COLO668 (cell line): Measurements from ENCODE around the gene BCAR3.

ENCODE experiments used
- DNase-seq: peaks from one replicate; lab custom pipeline; 2025; ENCODE audit not compliant: unreplicated experiment; lab: John Stamatoyannopoulos, UW

Gene BCAR3

DNA sequence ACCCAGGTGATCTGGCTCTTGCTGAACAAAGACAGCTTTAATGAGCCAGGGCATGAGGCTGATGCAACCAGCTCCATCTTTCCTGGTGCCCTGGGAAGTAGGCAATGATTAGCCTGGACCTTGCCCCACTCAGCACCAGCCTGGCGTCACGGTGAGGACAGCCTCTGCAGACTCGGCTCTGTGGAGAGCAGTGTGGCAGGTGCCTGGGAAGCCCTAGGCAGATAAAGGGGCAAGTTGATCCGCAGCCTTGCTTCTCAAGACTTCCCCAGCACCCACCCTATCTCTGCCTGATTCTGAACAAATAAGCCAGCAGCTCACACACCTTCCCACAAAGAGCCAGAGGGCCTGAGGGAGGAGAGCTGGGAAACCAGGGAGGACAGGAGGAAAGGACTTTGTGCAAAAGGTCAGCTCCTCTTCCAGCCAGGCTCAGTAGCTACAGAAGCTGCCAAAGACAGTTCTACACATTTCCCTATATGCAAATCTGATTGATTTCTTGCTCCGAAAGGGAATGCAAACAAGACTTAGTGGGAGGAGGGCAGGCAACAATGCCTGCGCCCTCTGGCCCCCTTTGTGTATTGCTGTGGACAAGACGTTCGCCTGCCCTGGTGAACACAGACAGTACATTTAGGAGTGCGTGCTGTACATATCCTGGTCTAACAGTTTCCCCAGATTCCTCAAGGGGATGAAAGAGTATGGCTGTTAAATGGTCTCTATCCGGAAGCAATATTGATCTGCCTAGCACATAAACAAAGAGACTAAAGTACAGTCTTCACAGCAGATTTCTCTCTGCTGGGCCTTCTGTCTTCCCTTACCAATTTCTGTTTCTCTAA lies 63.8 kb downstream of the BCAR3 start:
- DNase-seq: peak; percentile 85

DNA sequence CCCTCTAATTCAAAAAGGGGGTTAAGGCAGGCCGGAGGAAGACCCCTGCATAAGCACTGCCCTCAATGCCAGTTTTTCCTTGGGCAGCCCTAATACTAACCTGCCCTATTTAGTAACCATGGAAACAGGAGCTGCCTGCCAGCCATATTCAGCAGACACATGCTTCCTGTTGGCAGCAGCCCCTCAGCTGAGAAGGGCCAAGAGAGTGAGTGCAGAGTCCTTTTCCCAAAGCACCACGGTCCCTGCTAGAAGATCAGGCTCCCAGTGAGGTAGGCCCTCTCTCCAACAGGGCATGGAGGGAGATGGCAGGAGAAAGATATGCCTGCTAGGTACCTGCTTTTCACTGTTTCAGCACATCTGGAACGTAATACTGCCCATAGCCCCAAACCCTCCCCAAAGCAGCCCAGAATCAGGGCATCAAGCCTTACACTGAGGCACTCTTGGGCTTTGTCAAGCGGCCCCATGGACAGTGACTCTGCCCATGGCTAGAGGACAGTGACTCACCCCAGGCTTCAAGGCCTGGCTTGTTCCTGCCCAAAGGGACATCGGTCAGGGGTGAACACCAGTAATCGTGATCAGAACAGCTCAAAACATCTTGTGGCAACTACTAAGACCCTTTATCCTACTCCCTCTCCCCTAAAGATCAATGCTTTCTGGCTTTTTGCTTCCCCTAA lies 64.5 kb downstream of the BCAR3 start:
- peak; percentile 54 for DNase-seq

DNA sequence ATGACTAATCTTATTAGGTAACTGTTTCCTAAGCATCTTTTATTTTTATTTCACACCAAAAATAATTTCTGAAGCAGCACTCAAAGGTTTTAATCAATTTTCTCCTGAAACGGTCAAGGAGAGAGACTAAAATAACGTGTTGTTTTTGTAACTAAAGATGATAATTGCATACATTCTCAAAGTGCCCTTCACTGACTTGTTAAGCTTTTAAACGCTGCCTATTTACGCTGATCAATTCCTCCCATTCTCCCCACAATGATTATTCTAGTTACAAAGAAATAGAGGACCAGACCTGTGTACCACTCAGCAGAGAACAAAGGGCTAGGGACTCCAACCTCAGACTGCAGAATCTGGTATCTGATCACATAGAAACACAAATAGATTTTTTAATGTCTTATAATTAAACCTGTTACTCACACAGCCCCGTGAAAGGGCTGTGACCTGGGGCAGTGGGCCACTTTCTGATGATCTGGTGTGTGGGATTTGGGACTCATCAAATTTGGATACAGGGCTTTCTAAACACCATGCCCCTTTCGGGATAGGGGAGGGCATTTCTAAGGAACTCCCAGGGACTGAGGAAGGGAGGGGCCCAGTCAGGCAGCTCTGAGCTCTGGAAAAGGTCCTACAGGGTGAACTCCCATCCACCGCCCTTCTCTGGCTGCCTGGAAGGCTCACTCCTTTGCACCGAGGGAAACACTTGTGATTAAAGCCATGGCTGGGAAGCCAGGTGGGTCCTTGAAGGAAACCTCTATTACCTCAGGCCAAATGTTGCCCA lies 65.2 kb downstream of the BCAR3 start:
- no peak for DNase-seq

DNA sequence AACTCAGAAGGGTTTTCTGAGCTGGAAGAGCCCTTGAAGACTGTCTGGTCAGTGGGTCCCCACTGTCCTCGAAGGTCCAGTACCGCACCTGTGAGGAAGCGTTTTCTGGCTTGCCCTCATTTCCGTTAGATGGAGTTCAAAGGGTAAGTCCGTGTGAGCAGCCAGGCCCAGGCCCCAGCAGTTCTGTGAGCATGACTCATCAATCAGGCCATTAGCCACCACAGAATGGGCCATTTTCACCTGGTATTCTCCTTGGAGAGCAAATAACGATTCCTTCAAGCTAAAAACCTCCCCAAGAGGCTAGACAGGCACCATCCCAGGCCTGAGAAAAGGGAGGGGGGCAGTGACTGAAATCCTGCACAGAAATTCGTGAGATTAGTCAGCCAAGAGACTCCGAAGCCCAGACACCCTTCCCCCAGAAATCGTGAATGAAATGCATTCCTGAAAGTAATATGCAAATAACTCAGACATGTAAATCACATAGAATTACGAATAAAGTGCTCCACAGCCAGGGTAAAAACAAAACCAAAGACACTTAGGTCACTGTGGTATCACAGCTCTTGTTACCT lies 66.0 kb downstream of the BCAR3 start:
- DNase-seq: peak; percentile 23

DNA sequence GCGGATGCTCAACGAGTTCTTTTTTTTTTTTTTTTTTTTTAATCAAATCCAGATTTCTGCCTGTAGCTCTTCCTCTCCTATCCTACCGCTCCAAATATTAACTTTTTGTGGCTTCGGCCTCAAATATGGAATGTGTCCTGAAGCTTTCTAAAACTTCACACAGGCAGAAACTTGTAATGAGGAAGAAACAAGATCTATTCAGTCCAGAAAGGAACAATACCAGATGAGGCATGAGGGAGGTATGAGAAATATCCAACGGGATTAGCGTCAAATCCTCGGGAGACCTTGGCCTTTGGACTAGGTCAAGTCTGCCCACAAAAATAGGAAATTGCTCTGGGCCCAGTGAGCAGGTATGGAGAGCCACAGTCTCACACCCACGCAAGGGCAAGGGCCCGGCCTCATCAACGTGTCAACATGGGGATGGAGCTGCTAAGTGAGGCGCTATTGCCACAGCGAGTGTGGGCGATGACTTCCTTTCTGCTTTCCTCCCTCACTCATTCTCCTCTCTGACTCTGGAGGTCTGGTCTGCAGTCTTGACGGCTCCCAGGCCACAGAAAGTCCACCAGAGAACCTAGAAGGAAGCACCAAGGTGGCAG lies 66.6 kb downstream of the BCAR3 start:
- DNase-seq: no peak

DNA sequence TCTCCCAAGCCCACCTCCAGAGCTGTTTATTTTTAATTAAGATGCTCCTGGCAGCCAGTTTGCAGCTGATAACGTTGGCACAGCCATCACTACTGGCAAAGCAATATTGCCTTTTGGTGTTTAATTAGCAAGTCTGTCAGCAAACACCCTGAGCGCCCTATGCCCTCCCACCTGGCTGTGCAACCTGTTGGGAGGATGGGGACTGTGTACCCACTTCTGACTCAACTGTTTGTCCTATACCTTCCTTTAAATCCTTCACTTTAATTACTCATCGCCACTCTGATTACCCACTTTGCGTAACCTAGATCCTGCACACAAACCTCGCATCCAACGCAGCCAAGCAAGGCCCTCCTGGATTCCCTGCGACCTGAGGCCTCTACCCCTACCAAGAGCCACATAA lies 67.1 kb downstream of the BCAR3 start:
- peak; percentile 78 for DNase-seq

DNA sequence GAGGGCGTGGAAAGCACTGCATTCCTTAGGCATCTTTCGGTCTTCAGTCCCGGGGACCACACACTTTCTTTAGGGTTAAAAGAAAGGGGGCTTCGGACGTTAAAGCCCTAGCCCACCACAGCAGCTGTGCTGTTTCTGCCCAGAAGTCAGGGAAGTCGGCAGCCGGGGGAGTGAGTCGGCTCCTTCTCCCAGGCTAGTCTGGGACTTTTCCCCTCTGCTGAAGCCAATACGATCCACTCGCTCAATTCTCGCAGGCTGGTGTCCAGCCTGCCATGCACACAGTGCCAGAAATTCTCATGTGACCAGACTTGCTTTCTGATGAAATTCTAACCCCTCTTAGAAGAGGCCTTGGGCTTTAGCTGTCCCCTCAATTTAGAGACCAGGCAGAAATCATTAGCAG lies 67.7 kb downstream of the BCAR3 start:
- peak; percentile 47 for DNase-seq

DNA sequence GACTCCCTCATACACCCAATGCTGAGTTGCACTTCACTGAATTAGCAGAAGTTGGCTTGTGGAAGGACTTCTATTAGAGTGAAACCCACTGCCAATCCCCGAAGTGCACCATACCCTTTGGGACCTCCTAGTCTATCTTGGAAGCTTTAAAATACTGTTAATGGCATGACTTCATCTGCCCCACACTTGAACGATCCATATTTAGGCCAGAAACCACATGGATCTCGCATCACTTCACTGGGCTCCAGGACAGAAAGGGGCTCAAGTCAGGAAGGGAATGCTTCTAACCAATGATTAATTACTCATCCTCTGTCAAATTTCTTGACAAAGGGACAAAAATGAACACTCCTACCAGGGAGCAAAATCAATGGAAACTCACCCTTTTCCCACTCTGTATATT lies 69.1 kb downstream of the BCAR3 start:
- DNase-seq: no peak

DNA sequence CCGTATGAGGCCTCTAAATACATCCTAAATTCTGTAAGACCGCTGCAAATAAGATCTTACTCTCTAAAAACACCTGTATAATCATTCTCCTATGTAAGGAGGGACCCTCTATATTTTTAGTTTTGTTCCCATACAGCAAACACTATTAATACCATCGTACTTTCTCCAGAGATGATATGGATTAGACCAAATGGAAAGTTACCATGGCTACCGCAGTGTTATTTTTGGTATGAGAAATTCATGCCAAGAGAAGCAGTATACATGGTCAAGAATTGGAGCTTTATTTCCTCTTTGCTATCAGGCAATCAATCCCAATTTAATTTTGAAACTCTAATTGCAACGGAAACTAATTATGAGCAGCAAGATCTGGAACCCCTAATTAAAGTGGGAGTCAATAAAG lies 70.0 kb downstream of the BCAR3 start:
- DNase-seq: no peak

DNA sequence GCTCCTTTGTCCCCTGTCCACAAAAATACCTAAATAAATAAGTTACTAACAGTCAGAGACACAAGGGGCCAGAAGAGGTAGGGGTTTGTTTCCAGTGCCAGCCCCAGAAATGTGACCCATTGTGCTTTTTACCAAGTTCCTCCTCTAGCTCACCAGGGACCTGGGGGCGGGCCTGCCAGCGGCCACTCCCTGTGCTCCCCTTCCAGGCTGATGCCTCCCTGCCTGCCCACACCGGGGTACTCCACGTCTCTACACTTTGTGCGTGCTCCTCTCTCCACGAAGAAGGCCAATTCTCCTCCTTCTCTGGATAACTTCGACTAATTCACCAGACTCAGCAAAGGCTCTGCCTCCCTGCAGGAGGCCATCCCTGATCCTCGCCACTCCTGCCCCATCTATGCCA lies 72.1 kb downstream of the BCAR3 start:
- DNase-seq: no peak

DNA sequence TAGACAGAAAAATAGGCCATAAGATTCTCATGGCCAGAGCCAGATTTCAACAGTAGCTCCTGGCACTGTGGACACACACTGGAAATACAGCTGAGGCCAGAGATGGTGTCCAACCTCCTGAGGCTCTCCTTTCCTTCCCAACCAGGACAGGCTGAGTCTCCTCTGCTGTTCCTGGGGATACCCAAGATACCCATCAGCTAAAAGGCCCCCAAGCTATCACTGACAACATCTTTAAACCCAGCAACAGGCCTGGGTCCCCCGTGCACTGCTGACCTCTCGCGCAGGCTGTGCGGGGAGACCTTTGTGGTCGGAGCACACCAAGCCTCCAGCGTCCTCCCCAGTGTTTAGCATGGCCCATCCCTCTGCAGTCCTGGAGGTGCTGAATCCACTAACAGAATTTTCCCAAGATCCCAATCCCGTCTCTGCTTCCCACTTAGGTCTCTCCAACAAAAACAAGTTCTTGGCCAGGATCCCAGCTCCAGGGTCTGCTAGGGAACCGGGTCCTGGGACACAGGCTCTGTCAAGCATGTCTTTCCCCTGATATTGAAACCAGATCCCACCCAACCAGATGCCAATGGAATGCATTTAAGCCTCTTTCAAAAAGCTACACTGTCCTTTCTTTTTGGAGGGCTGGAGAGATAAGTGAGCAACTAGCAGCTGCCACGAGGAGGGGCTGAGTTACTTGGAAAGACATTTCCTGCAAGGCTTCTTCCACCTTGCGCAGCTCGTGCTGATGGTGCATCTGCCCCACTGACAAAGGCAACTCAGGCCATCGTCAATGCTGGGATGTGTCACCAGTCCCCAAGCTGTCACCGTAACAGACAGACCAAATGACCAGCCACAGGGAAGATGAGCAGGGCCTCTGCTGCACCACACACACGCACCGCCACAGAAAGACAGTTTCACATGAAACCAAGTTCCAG lies 73.2 kb downstream of the BCAR3 start:
- DNase-seq: no peak

DNA sequence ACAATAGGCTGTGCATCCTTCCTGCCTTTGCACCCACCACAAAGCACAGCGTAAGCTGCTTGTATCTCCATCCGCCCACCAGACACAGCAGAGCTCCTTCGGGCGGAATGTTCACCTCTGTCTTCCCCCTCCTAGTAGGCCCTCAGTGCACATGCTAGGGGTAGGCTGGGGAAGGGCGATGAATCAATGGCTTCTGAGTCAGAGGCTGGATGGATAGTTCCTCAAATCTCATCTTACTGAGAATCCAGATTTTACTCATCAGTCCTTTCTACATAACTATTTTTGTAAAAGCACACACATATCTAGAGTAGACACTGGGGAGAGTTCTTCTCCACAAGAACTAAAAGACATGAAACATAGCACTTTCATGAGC lies 73.8 kb downstream of the BCAR3 start:
- DNase-seq: no peak

DNA sequence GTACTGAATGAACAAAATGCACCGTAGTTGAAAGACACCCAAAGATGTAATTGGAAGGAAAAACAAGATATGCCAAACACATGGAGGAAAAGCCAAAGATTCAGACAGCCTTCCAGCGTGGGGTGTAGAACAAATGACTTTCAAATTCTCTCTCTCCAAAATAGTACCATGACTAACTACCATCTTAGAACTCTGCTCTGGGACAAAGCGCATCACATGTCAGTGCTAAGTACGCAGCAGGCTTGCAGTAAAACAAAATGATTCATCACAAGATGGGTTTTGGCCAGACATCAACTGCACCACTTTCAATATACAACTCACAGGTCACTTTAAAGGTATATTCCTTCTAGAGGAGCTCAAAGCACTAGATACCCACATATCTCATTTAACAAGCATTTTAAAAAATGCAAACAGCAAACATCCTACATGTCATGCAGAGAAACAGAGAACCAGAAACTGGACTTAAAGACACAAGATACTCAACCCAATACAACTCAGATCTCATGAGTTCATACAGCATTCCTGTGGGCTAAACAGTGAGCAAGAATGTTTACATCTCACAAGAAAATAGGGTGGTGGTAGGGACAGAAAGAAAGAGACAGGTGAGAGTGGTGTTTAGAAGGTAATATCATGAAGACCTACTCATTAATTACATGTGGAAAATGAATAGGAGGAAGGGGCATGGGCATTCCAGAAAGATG lies 75.7 kb downstream of the BCAR3 start:
- DNase-seq: no peak

DNA sequence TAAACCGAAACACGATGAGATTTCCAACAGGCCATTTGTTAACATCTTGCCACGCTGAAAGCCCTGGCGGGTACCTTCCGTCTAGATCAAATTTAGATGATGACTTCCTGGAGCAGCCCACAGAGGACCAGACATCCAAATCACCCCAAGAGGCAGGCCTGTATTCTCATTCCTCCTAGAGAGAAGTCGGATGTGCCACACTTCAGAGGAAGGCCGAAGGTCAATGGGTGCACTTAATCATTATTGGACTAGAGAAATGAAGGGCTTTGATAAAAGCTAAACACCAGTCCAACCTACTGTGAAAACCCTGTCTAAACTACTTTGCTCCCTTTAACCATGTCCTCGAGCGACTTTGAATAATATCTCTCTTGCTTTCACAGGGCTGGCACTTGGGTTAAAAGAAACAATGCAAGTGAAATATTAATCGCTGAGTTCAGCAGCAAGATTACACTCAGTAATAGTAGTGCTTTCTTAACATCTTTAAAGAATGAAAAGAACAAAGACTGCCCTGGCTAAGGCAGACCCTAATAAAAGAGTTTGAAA lies 76.5 kb downstream of the BCAR3 start:
- no peak for DNase-seq

DNA sequence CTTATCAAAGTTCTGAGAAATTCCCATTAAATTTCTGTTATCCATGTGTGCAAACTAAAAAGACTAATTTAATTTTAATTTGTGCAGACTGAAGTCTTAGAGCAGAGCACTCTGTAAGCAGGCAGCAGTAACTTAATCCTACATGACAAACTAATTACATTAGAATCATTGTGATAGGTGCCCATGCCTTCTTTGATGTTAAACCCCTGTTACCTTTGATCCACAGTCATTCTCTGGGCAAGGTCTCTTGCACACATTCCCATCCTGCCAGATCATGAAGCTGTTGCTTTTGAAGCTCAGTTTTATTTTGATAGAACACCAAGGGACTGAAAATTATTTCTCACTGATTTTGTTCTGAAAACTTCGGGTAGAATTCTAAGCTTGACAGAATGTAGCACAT lies 77.2 kb downstream of the BCAR3 start:
- no peak for DNase-seq

DNA sequence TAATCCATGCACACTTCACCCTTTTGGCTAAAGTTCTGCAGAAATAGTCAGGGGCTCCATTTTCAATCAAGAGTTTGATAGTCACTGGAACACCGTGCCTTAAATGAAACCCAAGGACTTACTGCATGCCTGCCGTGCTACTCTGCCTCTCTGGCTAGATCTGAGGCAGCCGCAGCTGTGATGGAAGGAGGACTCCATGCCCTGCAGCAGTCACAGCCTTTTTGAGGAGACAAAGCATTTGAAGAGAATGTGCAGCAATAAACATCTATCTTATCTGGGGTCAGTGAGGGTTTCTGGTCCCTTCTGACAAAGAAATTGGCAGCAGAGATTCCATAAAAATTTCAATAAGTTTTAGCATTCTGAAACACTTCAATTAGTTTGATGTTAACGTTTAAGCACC lies 78.0 kb downstream of the BCAR3 start:
- DNase-seq: no peak

DNA sequence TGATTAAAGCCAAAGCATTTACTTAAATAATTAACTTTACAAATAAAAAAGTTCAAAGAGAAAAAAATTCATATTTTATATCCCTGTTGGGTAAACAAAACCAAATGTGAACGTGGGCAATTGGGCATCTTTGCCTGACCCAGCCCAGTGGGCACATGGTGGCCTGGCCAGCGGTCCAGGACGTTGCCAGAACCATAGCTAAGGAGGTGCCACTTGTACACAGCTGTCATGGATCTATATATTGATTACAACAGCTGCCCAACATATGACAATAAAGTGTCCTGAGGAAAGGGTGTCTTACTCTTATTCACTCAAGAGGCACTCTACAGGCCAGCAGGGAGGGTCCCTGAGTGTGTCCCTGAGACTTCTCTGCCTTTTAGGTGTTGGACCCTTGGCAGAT lies 78.5 kb downstream of the BCAR3 start:
- no peak for DNase-seq

DNA sequence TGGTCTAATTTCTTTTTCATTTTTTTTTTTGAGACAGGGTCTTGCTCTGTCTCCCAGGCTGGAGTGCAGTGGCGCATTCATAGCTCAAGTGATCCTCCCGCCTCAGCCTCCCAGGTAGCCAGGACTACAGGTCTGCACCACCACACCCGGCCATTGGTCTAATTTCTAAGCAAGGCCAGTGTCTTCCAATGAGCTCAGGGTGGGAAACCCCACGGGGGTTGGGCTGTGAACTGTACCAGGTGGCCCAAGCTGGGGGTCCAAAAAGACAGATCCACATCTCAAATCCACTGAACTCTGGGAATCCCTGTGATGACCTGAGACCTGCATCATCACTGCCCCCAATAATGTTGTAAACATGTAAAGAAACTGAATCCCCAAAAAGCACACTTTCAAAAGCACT lies 79.5 kb downstream of the BCAR3 start:
- no peak for DNase-seq

DNA sequence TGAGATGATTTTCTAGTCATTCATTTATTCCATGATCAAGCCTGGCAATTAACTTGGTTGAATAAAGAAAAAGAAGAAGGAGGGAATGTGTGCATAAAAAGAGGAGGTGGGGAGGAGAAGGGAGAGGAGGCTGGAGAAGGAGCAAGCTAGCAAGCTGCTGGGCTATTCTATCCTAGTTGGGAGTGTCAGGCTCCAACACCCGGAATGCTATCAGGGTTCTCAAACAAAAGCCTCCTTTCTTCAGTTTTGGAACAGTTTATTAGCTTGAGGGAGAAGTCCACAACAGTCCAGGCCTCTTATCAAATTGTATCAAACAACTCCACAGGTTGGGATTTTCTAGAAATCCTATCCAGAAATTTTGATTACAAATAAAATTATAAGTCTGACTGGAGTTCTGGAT lies 80.0 kb downstream of the BCAR3 start:
- DNase-seq: no peak
